ENCODE measurements around the gene MIB2.
A peak's percentile ranks its signal among the peaks of the same experiment; 100 is the strongest.
"Not testable (repeated sequence)": the region's sequence is repeated elsewhere in the genome, so short reads cannot be mapped to it uniquely, and the experiment has no call there.

Gene MIB2

GRCh38 chr1:1615256-1616044 is at the start of gene MIB2:
Gene MIB2, plus strand, starts transcription at chr1:1615500. Its CDS starts 7,953 bp downstream, at chr1:1623453.
- DNase-seq: peak; percentile 52

- no peak for DNase-seq
Observed at GRCh38 chr1:1567152-1567875, 48.0 kb upstream of the MIB2 start.

GRCh38 chr1:1567891-1568291 is 47.4 kb upstream of the MIB2 start:
- no peak for DNase-seq

GRCh38 chr1:1569341-1569740 is 46.0 kb upstream of the MIB2 start:
- no peak for DNase-seq

- DNase-seq: no peak
Observed at GRCh38 chr1:1573843-1574720, 41.2 kb upstream of the MIB2 start.

- no peak for DNase-seq
Observed at GRCh38 chr1:1574721-1575537, 40.4 kb upstream of the MIB2 start, which contains the start of gene SSU72. Gene SSU72, minus strand, starts transcription at chr1:1574863. Its CDS starts 306 bp downstream, at chr1:1574557.

- DNase-seq: no peak
Observed at GRCh38 chr1:1577367-1578011, 37.8 kb upstream of the MIB2 start.

GRCh38 chr1:1578371-1578940 is 36.8 kb upstream of the MIB2 start:
- no peak for DNase-seq

GRCh38 chr1:1582585-1583346 is 32.5 kb upstream of the MIB2 start:
- no peak for DNase-seq

GRCh38 chr1:1583347-1584010 is 31.8 kb upstream of the MIB2 start:
- no peak for DNase-seq

- DNase-seq: no peak
Observed at GRCh38 chr1:1591452-1591851, 23.8 kb upstream of the MIB2 start.

GRCh38 chr1:1593834-1594601 is 21.3 kb upstream of the MIB2 start:
- no peak for DNase-seq

- no peak for DNase-seq
Observed at GRCh38 chr1:1594602-1595260, 20.6 kb upstream of the MIB2 start.

GRCh38 chr1:1595341-1595740 is 20.0 kb upstream of the MIB2 start:
- DNase-seq: not testable (repeated sequence)

GRCh38 chr1:1596493-1597274 is 18.6 kb upstream of the MIB2 start:
- no peak for DNase-seq

GRCh38 chr1:1597275-1597930 is 17.9 kb upstream of the MIB2 start:
- DNase-seq: no peak

- DNase-seq: no peak
Observed at GRCh38 chr1:1598051-1598719, 17.1 kb upstream of the MIB2 start.
